ENCODE data around the gene TCAF2.
"Not testable (repeated sequence)": the region's sequence is repeated elsewhere in the genome, so short reads cannot be mapped to it uniquely, and the experiment has no call there.

Gene TCAF2

DNA sequence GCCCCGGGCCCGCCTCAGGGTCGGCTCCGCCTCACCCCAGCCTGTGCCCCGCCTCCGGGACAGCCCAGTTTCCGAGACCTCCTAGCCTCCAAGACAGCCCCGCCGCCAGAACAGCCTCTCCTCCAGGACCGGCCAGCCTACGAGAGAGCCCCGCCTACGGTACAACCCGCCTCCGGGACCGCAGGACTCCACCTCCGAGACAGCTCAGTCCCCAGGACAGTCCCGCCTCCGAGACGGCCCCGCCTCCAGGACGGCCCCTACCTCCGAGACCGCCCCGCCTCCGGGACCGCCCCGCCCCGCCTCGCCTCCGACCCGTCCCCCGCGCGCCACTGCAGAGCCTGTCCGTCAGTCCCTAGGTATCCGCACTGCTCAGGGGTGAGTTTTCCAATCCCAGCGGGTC is at the start of gene TCAF2:
TSS of gene TCAF2 (plus strand) at position 329 of the 400 bp plus-strand sequence.
- not testable (repeated sequence) for H3K27ac ChIP-seq (ENCODE audit: low read length); H3K27me3 ChIP-seq (ENCODE audit: control insufficient read depth, insufficient read depth, low read length); H3K4me3 ChIP-seq (ENCODE audit: low read length); H3K9me3 ChIP-seq (ENCODE audit: control insufficient read depth, low read depth, low read length); H3K4me1 ChIP-seq (ENCODE audit: control insufficient read depth, low read depth, low read length); H3K36me3 ChIP-seq (ENCODE audit: control insufficient read depth, low read depth, low read length); H3K9ac ChIP-seq (ENCODE audit: low read length)

GRCh38 chr7:143571501-143571900 is 49.3 kb upstream of the TCAF2 start, which contains the start of gene CTAGE15:
Gene CTAGE15, plus strand, starts transcription at chr7:143571801. Its CDS starts 17 bp downstream, at chr7:143571818.
- not testable (repeated sequence) for H3K36me3 ChIP-seq (ENCODE audit: control insufficient read depth, low read depth, low read length); H3K9ac ChIP-seq (ENCODE audit: low read length); H3K4me3 ChIP-seq (ENCODE audit: low read length); H3K27ac ChIP-seq (ENCODE audit: low read length); H3K4me1 ChIP-seq (ENCODE audit: control insufficient read depth, low read depth, low read length); H3K27me3 ChIP-seq (ENCODE audit: control insufficient read depth, insufficient read depth, low read length); H3K9me3 ChIP-seq (ENCODE audit: control insufficient read depth, low read depth, low read length)

GRCh38 chr7:143588183-143588582 is 32.6 kb upstream of the TCAF2 start:
- not testable (repeated sequence) for H3K4me1 ChIP-seq (ENCODE audit: control insufficient read depth, low read depth, low read length); H3K27ac ChIP-seq (ENCODE audit: low read length); H3K4me3 ChIP-seq (ENCODE audit: low read length); H3K36me3 ChIP-seq (ENCODE audit: control insufficient read depth, low read depth, low read length); H3K27me3 ChIP-seq (ENCODE audit: control insufficient read depth, insufficient read depth, low read length); H3K9ac ChIP-seq (ENCODE audit: low read length); H3K9me3 ChIP-seq (ENCODE audit: control insufficient read depth, low read depth, low read length)

GRCh38 chr7:143589897-143590296 is 30.9 kb upstream of the TCAF2 start:
- H3K9ac ChIP-seq (ENCODE audit: low read length); H3K4me3 ChIP-seq (ENCODE audit: low read length); H3K27me3 ChIP-seq (ENCODE audit: control insufficient read depth, insufficient read depth, low read length); H3K9me3 ChIP-seq (ENCODE audit: control insufficient read depth, low read depth, low read length); H3K27ac ChIP-seq (ENCODE audit: low read length); H3K36me3 ChIP-seq (ENCODE audit: control insufficient read depth, low read depth, low read length); H3K4me1 ChIP-seq (ENCODE audit: control insufficient read depth, low read depth, low read length): not testable (repeated sequence)

DNA sequence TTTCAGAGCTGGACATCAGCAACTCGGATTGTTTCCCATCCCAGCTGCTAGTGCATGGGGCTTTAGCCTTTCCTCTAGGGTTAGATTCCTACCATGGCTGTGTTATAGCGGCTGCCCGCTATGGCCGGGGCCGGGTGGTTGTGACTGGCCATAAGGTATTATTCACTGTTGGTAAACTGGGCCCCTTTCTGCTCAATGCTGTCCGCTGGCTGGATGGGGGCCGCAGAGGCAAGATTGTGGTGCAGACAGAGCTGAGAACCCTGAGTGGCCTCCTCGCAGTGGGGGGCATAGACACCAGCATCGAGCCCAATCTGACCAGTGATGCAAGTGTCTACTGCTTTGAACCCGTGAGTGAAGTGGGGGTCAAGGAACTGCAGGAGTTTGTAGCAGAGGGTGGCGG is 22.7 kb upstream of the TCAF2 start:
- not testable (repeated sequence) for H3K4me1 ChIP-seq (ENCODE audit: control insufficient read depth, low read depth, low read length); H3K27ac ChIP-seq (ENCODE audit: low read length); H3K9me3 ChIP-seq (ENCODE audit: control insufficient read depth, low read depth, low read length); H3K27me3 ChIP-seq (ENCODE audit: control insufficient read depth, insufficient read depth, low read length); H3K4me3 ChIP-seq (ENCODE audit: low read length); H3K36me3 ChIP-seq (ENCODE audit: control insufficient read depth, low read depth, low read length); H3K9ac ChIP-seq (ENCODE audit: low read length)

- H3K9ac ChIP-seq (ENCODE audit: low read length); H3K36me3 ChIP-seq (ENCODE audit: control insufficient read depth, low read depth, low read length); H3K27ac ChIP-seq (ENCODE audit: low read length); H3K27me3 ChIP-seq (ENCODE audit: control insufficient read depth, insufficient read depth, low read length); H3K9me3 ChIP-seq (ENCODE audit: control insufficient read depth, low read depth, low read length); H3K4me1 ChIP-seq (ENCODE audit: control insufficient read depth, low read depth, low read length); H3K4me3 ChIP-seq (ENCODE audit: low read length): not testable (repeated sequence)
Measured at GRCh38 chr7:143603549-143603948, 17.2 kb upstream of the TCAF2 start.

GRCh38 chr7:143606088-143606487 is 14.7 kb upstream of the TCAF2 start:
- H3K4me1 ChIP-seq (ENCODE audit: control insufficient read depth, low read depth, low read length); H3K27me3 ChIP-seq (ENCODE audit: control insufficient read depth, insufficient read depth, low read length); H3K27ac ChIP-seq (ENCODE audit: low read length); H3K36me3 ChIP-seq (ENCODE audit: control insufficient read depth, low read depth, low read length); H3K4me3 ChIP-seq (ENCODE audit: low read length); H3K9ac ChIP-seq (ENCODE audit: low read length); H3K9me3 ChIP-seq (ENCODE audit: control insufficient read depth, low read depth, low read length): not testable (repeated sequence)

DNA sequence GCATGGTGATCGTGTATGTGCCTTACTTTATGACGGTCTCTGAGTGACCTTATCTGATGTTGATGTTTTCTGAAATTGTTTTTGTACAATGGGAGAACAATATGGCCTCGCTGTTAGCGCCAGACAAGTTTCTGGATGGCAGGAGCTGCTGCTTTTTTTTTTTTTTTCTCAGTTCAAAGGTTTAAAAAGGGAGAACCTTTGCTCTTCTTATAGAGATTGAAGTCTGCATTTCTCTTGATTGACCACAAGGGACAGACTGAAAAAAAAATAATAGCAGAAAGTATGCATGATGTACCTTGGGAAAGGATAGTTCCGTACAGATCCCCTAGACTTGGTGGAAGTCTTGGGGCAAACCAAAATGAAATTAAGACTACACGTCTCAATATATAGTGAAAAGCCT is 5.2 kb upstream of the TCAF2 start:
- not testable (repeated sequence) for H3K27me3 ChIP-seq (ENCODE audit: control insufficient read depth, insufficient read depth, low read length); H3K36me3 ChIP-seq (ENCODE audit: control insufficient read depth, low read depth, low read length); H3K4me3 ChIP-seq (ENCODE audit: low read length); H3K4me1 ChIP-seq (ENCODE audit: control insufficient read depth, low read depth, low read length); H3K9me3 ChIP-seq (ENCODE audit: control insufficient read depth, low read depth, low read length); H3K27ac ChIP-seq (ENCODE audit: low read length); H3K9ac ChIP-seq (ENCODE audit: low read length)

GRCh38 chr7:143617204-143617603 is 3.6 kb upstream of the TCAF2 start:
- not testable (repeated sequence) for H3K27ac ChIP-seq (ENCODE audit: low read length); H3K9ac ChIP-seq (ENCODE audit: low read length); H3K9me3 ChIP-seq (ENCODE audit: control insufficient read depth, low read depth, low read length); H3K4me3 ChIP-seq (ENCODE audit: low read length); H3K36me3 ChIP-seq (ENCODE audit: control insufficient read depth, low read depth, low read length); H3K27me3 ChIP-seq (ENCODE audit: control insufficient read depth, insufficient read depth, low read length); H3K4me1 ChIP-seq (ENCODE audit: control insufficient read depth, low read depth, low read length)

GRCh38 chr7:143620058-143620457 is 716 bp upstream of the TCAF2 start:
- not testable (repeated sequence) for H3K27me3 ChIP-seq (ENCODE audit: control insufficient read depth, insufficient read depth, low read length); H3K27ac ChIP-seq (ENCODE audit: low read length); H3K9me3 ChIP-seq (ENCODE audit: control insufficient read depth, low read depth, low read length); H3K9ac ChIP-seq (ENCODE audit: low read length); H3K36me3 ChIP-seq (ENCODE audit: control insufficient read depth, low read depth, low read length); H3K4me3 ChIP-seq (ENCODE audit: low read length); H3K4me1 ChIP-seq (ENCODE audit: control insufficient read depth, low read depth, low read length)

GRCh38 chr7:143621175-143621574 is 401 bp downstream of the TCAF2 start:
- H3K36me3 ChIP-seq (ENCODE audit: control insufficient read depth, low read depth, low read length); H3K9me3 ChIP-seq (ENCODE audit: control insufficient read depth, low read depth, low read length); H3K4me3 ChIP-seq (ENCODE audit: low read length); H3K9ac ChIP-seq (ENCODE audit: low read length); H3K4me1 ChIP-seq (ENCODE audit: control insufficient read depth, low read depth, low read length); H3K27ac ChIP-seq (ENCODE audit: low read length); H3K27me3 ChIP-seq (ENCODE audit: control insufficient read depth, insufficient read depth, low read length): not testable (repeated sequence)

DNA sequence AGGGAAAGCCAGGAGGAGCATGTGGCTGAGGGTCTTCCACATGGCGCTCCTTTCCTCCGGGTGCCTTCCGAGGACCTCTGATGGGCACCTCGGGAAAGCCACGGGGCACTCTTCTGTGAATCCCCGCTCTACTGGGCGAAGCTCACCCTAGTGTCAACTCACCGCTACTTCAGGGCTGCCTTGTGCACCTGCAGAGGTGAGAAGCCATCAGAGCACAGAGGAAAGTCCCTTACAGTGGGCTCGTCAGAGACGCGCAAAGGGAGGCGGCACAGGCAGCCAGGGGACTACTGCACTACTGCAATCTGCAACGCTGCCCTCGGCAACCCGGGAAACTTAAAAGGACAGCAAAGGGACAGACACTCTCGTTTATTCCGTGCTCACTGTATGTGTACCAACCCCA is 1.4 kb downstream of the TCAF2 start:
- H3K4me3 ChIP-seq (ENCODE audit: low read length); H3K27ac ChIP-seq (ENCODE audit: low read length): not testable (repeated sequence)

GRCh38 chr7:143630653-143631052 is 9.9 kb downstream of the TCAF2 start:
- H3K9me3 ChIP-seq (ENCODE audit: control insufficient read depth, low read depth, low read length); H3K4me1 ChIP-seq (ENCODE audit: control insufficient read depth, low read depth, low read length); H3K36me3 ChIP-seq (ENCODE audit: control insufficient read depth, low read depth, low read length); H3K4me3 ChIP-seq (ENCODE audit: low read length); H3K27me3 ChIP-seq (ENCODE audit: control insufficient read depth, insufficient read depth, low read length); H3K9ac ChIP-seq (ENCODE audit: low read length); H3K27ac ChIP-seq (ENCODE audit: low read length): not testable (repeated sequence)

More for the DNA sequence above, 1.4 kb downstream of the TCAF2 start:
- H3K9ac ChIP-seq (ENCODE audit: low read length); H3K27me3 ChIP-seq (ENCODE audit: control insufficient read depth, insufficient read depth, low read length); H3K9me3 ChIP-seq (ENCODE audit: control insufficient read depth, low read depth, low read length); H3K4me1 ChIP-seq (ENCODE audit: control insufficient read depth, low read depth, low read length); H3K36me3 ChIP-seq (ENCODE audit: control insufficient read depth, low read depth, low read length): not testable (repeated sequence)
